ENCODE measurements around the gene ACTR3.

- TF ChIP-seq CTCF (IDR thresholded peaks at IDR 0.05) (no peak), POLR2A (IDR thresholded peaks at IDR 0.05) (no peak)
Observed at GRCh38 chr2:113992090-113992489, 102.2 kb downstream of the ACTR3 start.

All from vagina (tissue), 2 donors.